ENCODE results near the gene LMNTD2. TPM values are rescaled to one million over a fixed set of nuclear protein-coding genes. Genes with fewer than 3 reads are reported as not detected.

LMNTD2 gene
- total and polyA plus RNA-seq, 2 of the 13 experiments (the other 11 are each of a cell fraction or from before 2014, with no cell fraction given), result 1.1 to 3.1 TPM

GRCh38 chr11:554428-555226 is 5.9 kb downstream of the LMNTD2 start (continued):
- TF ChIP-seq ZNF318 (CRISPR knock-in tag; IDR thresholded peaks at IDR 0.05) (no peak), ELK4 (CRISPR knock-in tag; IDR thresholded peaks at IDR 0.05; ENCODE audit: borderline replicate concordance) (no peak), CBX1 (IDR thresholded peaks at IDR 0.05; ENCODE audit: low read depth) (no peak), ZNF382 (CRISPR knock-in tag; IDR thresholded peaks at IDR 0.05; ENCODE audit: borderline replicate concordance) (no peak), KLF13 (CRISPR knock-in tag; IDR thresholded peaks at IDR 0.05) (no peak), ZNF687 (CRISPR knock-in tag; IDR thresholded peaks at IDR 0.05) (peak; percentile 59), ZNF816 (CRISPR knock-in tag; IDR thresholded peaks at IDR 0.05; ENCODE audit: borderline replicate concordance) (no peak), ZBTB26 (CRISPR knock-in tag; IDR thresholded peaks at IDR 0.05; ENCODE audit: borderline replicate concordance) (no peak), RBM39 (IDR thresholded peaks at IDR 0.05; ENCODE audit: low read depth, low read length, poor library complexity, severe bottlenecking) (peak; percentile 32)

Measured in HepG2 (cell line).